Left lung (tissue), 10 donors: Measurements from ENCODE around the gene PKNOX2. TPM values are rescaled to one million over a fixed set of nuclear protein-coding genes. Genes with fewer than 3 reads are reported as not detected.

Source experiments
- ATAC-seq: fragments of 200-7000 bp; cut with Tn5 transposase; one replicate; pipeline ENCODE4 v1.9.1; 2020; ENCODE audit warnings: moderate library complexity
- DNase-seq, 4 donors: peaks; one replicate each; pipeline ENCODE4 v3.0.0-alpha.2; 2013 to 2020
- H3K27ac ChIP-seq, 2 donors: fragments of 200-600 bp; sonication (generic) in 1 of 2; one replicate each; pipeline versions ENCODE4 v1.5.0 to v1.8.0; 2020 to 2021
- H3K27me3 ChIP-seq, 2 donors: fragments of 200-600 bp; sonication (generic) in 1 of 2; one replicate each; pipeline versions ENCODE4 v1.5.0 to v1.8.0; 2020 to 2021
- H3K36me3 ChIP-seq, 2 donors: fragments of 200-600 bp; sonication (generic) in 1 of 2; one replicate each; pipeline versions ENCODE4 v1.5.0 to v1.8.0; 2020 to 2021
- H3K4me1 ChIP-seq, 2 donors: fragments of 200-600 bp; one replicate each; pipeline ENCODE4 v1.8.0; 2021
- H3K4me3 ChIP-seq, 2 donors: fragments of 200-600 bp; sonication (generic) in 1 of 2; one replicate each; pipeline versions ENCODE4 v1.5.0 to v1.8.0; 2020 to 2021; ENCODE audit warnings: mild to moderate bottlenecking in 1 of 2
- H3K9me3 ChIP-seq, 2 donors: fragments of 200-600 bp; sonication (generic) in 1 of 2; one replicate each; pipeline versions ENCODE4 v1.5.0 to v1.8.0; 2020 to 2021
- CTCF ChIP-seq, 2 donors: fragments of 200-600 bp; sonication (generic) in 1 of 2; IDR thresholded peaks; one replicate each; pipeline versions ENCODE4 v1.5.0 to v1.8.0; 2021; ENCODE audit warnings: antibody characterized with exemption in 2 of 2
- intact Hi-C, 2 donors: fragments of 100-400 bp; cut with DNase I; formaldehyde crosslinking; loops; one replicate each; pipeline versions ENCODE4 v1.11.2 to v1.14.2; 2022
- polyA plus RNA-seq, 6 donors: library from polyadenylated mRNA; unstranded; fragments of 120-200 nt; gene quantifications; one replicate each; pipeline ENCODE4 v1.2.1, GENCODE V29; 2013; ENCODE audit not compliant: insufficient read length in 6 of 6
- total RNA-seq, 2 donors: library from RNA; stranded (reverse); fragmentation: NEBNext Ultra II Directional; extraction: Animal tissue kit (Norgen Biotek cat#: 25700); gene quantifications; one replicate each; pipeline ENCODE4 v1.2.1, GENCODE V29; 2021
- donor health status: DM: no; HTN: yes; CAD: no.
- donor health status: DM: no; HTN: no; CAD: no.

Gene PKNOX2
- total and polyA plus RNA-seq, 8 donors: 6.7 to 18.9 (median 16.7) TPM

DNA sequence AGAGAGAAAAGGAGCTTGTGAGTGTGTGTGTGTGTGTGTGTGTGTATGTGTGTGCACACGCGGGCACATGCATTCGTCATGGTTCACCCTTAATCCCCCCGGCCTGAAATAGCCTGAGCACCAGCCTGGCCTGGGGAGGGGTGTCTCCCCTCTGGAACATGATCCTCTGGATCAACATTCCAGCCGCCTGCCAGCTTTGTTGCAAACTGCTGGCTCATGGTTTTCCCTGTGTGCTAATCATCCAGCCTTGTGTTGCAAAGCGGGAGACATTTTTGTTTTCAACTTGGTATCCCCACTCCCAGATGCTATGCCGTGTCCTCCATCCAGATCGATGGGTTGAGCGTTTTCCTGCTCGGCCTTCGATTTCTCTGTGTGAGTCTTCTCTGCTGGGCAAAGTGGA is 237.2 kb downstream of the PKNOX2 start:
- intact Hi-C loops: no loop called here
- DNase-seq (peak in 2 of 4 donors; percentile 42 to 66), ATAC-seq (no peak)
- H3K27me3 ChIP-seq: peaks cover 0 to 51% of the 10 kb centered on the region in 2 donors
- H3K9me3 ChIP-seq: no peaks in the 10 kb centered on the region
- H3K27ac ChIP-seq: no peak overlapping the region
- TF ChIP-seq CTCF (IDR thresholded peaks at IDR 0.05): no peak
- no peaks in the 10 kb centered on the region for H3K36me3 ChIP-seq
- no peak overlapping the region for H3K4me3 ChIP-seq
- peaks cover 0 to 10% of the 10 kb centered on the region in 2 donors for H3K4me1 ChIP-seq

GRCh38 chr11:125402435-125402834 is 237.9 kb downstream of the PKNOX2 start:
- Histone ChIP-seq H3K4me3 (no peak overlapping the region), H3K4me1 (peaks cover 0 to 10% of the 10 kb centered on the region in 2 donors), H3K9me3 (no peaks in the 10 kb centered on the region), H3K36me3 (no peaks in the 10 kb centered on the region), H3K27me3 (peaks cover 0 to 57% of the 10 kb centered on the region in 2 donors), H3K27ac (no peak overlapping the region)
- intact Hi-C loops: no loop called here
- no peak for ATAC-seq
- TF ChIP-seq CTCF (IDR thresholded peaks at IDR 0.05): no peak
- no peak for DNase-seq

DNA sequence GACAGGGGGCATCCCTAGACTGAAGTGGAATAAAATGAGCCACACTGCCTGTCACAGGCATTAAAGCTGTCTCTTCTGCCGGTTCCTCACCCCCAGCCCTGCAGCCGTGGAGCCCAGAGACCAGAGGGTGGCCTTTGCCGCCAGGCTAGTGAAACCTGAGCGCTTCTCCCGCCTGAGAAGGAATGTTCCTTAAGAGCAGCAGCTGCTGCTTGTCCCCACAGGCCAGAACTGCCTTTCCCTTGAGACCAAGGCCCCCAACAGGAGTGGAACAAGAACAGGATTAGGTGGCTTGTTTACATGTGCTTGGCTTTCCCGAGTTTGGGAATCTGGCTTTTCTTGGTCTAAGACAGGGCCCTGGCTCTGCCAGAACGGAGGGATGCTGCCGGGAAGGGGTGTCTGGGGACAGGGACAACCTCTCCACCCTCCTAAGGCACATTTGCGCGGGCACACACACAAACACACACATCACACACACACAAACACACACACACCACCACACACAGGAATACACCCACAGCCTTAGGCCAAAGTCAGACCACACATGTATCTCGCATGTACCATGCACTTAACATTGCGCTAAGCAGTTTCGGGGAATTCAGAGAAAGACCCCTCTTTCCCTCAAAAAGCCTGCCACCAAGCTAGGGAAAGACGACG is 239.7 kb downstream of the PKNOX2 start:
- Histone ChIP-seq H3K36me3 (no peaks in the 10 kb centered on the region), H3K27me3 (peaks cover 0 to 61% of the 10 kb centered on the region in 2 donors), H3K9me3 (no peaks in the 10 kb centered on the region), H3K4me3 (no peak overlapping the region), H3K27ac (no peak overlapping the region), H3K4me1 (peaks cover 0 to 10% of the 10 kb centered on the region in 2 donors)
- peak in 1 of 4 donors; percentile 47 for DNase-seq
- TF ChIP-seq CTCF (IDR thresholded peaks at IDR 0.05): no peak
- ATAC-seq: no peak
- intact Hi-C loops: no loop called here

DNA sequence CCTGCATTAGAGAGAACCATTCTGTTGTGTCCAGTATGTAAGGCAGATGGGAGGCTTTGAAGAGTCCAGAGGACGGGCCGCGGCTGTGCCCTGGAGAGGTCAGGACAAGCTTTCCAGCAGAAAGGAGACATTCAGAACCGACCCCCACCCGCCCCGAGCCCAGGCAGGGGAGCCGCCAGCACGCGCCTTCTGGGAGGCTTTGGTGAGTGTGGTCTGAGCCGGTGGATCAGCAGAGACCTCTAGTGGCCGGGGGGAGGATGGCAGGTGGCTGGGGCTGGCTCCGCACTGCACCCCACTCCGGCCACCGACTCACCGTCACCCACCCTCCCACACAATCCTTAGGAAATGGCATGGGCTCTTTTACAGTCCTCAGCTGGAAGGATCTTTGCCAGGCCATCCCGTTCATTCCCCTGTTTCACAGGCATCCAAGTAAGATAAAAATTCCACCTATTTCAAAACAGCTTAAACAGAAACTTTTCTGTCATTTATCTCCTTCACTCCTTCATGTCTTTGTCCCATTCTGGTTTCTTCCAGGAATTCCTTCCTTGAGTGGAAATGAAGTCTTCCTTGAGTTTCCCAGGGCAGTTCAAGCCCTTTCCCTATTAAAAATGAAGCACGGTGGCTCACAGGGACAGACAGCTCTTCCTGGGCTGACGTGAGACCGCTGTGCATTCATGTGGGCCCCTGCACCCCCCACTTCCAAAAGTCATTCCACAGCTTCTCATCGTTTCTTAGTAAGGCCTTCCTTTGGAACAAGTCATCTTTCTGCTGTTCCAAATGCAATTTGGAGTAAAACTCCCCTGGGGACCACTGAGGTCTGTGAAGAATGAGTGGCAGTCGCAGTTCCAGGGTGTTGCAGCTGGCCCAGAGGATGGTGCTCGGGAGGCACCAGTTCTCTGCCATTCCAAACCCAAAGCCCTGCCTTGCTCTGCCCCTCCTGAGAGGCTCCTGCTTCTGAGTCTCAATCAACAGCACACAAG is 240.6 kb downstream of the PKNOX2 start:
- peaks cover 0 to 68% of the 10 kb centered on the region in 2 donors for H3K27me3 ChIP-seq
- intact Hi-C loops: no loop called here
- DNase-seq (peak; percentile 55 to 90 (median 72)), ATAC-seq (peak; percentile 97)
- H3K4me1 ChIP-seq: peaks cover 0 to 10% of the 10 kb centered on the region in 2 donors
- no peak overlapping the region for H3K4me3 ChIP-seq
- peak; percentile 94 to 98 for TF ChIP-seq CTCF (IDR thresholded peaks at IDR 0.05)
- H3K36me3 ChIP-seq: no peaks in the 10 kb centered on the region
- H3K9me3 ChIP-seq: no peaks in the 10 kb centered on the region
- H3K27ac ChIP-seq: no peak overlapping the region

- Histone ChIP-seq H3K4me1 (peaks cover 0 to 10% of the 10 kb centered on the region in 2 donors), H3K9me3 (no peaks in the 10 kb centered on the region), H3K27ac (no peak overlapping the region), H3K27me3 (peaks cover 0 to 87% of the 10 kb centered on the region in 2 donors), H3K4me3 (no peak overlapping the region), H3K36me3 (no peaks in the 10 kb centered on the region)
- ATAC-seq (no peak), DNase-seq (no peak)
- intact Hi-C loops: no loop called here
- TF ChIP-seq CTCF (IDR thresholded peaks at IDR 0.05): no peak
Measured at GRCh38 chr11:125407046-125407445, 242.5 kb downstream of the PKNOX2 start.
